ENCODE data around the gene WAS.

The WAS gene

GRCh38 chrX:48726596-48726995, 43.0 kb downstream of the WAS start:
- H3K27ac ChIP-seq: no peak overlapping the region
- no peak overlapping the region for H3K4me3 ChIP-seq
- TF ChIP-seq, protein P1, sequence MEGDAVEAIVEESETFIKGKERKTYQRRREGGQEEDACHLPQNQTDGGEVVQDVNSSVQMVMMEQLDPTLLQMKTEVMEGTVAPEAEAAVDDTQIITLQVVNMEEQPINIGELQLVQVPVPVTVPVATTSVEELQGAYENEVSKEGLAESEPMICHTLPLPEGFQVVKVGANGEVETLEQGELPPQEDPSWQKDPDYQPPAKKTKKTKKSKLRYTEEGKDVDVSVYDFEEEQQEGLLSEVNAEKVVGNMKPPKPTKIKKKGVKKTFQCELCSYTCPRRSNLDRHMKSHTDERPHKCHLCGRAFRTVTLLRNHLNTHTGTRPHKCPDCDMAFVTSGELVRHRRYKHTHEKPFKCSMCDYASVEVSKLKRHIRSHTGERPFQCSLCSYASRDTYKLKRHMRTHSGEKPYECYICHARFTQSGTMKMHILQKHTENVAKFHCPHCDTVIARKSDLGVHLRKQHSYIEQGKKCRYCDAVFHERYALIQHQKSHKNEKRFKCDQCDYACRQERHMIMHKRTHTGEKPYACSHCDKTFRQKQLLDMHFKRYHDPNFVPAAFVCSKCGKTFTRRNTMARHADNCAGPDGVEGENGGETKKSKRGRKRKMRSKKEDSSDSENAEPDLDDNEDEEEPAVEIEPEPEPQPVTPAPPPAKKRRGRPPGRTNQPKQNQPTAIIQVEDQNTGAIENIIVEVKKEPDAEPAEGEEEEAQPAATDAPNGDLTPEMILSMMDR (IDR thresholded peaks at IDR 0.05): no peak
- DNase-seq (ENCODE audit: low spot score): no peak

GRCh38 chrX:48728653-48729052, 45.1 kb downstream of the WAS start:
- Histone ChIP-seq H3K27ac (no peak overlapping the region), H3K4me3 (no peak overlapping the region)
- TF ChIP-seq, protein P1 (IDR thresholded peaks at IDR 0.05): no peak

DNA sequence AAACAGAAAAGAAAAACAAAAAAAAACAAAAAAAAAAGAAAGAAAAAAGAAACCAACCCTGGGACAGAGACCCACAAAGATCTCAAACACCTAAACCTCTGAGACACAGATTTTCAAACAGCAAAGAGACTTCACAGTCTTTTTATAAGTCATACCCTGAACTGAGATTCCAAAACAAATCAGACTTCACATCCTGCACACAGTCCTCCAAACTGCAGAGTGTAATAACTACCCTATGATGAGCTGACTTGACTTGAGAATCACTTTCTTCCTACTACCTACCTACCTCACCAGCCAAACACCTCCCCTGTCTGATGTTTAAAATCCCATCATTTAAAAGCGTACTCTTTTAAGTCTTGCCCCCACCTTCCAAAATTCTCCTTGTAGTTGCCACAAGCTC, 52.7 kb downstream of the WAS start:
- H3K4me3 ChIP-seq: peak overlapping the region; percentile 45
- no peak for DNase-seq (ENCODE audit: low spot score)
- no peak overlapping the region for H3K27ac ChIP-seq

More at GRCh38 chrX:48728653-48729052, 45.1 kb downstream of the WAS start:
- DNase-seq (ENCODE audit: low spot score): no peak

GRCh38 chrX:48736878-48737212, 53.2 kb downstream of the WAS start:
- no peak for DNase-seq (ENCODE audit: low spot score)
- peak overlapping the region; percentile 45 for H3K4me3 ChIP-seq
- TF ChIP-seq, protein P1 (IDR thresholded peaks at IDR 0.05): no peak
- H3K27ac ChIP-seq: no peak overlapping the region

More for the DNA sequence above, 52.7 kb downstream of the WAS start:
- TF ChIP-seq, protein P1 (IDR thresholded peaks at IDR 0.05): no peak

- peak overlapping the region; percentile 67 for H3K4me3 ChIP-seq
- TF ChIP-seq, protein P1 (IDR thresholded peaks at IDR 0.05): no peak
- DNase-seq (ENCODE audit: low spot score): peak; percentile 93
- peak overlapping the region; percentile 62 to 90 for H3K27ac ChIP-seq
Measured at GRCh38 chrX:48737213-48737938, 53.8 kb downstream of the WAS start.

DNA sequence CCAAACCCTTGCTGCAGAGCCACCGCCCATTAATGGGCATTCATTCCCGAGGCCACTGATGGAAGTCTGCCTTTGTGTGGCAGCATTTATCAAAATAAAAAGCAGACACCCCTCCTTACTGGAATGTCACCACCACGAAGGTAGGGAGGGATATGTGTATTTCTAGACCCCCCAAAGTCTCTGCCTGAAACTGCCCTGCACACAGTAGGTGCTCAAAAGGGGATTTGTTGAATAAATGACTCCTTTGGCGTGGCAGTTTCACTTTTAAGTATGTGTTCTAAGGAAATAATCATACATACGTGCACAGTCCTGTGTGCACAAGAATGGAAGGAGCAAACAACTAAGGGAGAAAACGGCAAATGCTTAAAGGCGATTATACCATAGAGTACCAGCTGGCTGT, 54.3 kb downstream of the WAS start:
- no peak for DNase-seq (ENCODE audit: low spot score)
- peak overlapping the region; percentile 67 for H3K4me3 ChIP-seq
- TF ChIP-seq, protein P1 (IDR thresholded peaks at IDR 0.05): no peak
- peak overlapping the region; percentile 62 to 90 for H3K27ac ChIP-seq

Data from coronary artery (tissue), 2 donors.